ENCODE measurements around the gene DCXR.

GRCh38 chr17:82051776-82052637 is 14.5 kb upstream of the DCXR start, which contains the start of the genes GPS1 and RFNG:
- TF ChIP-seq POLR2A (IDR thresholded peaks at IDR 0.05; ENCODE audit: low read depth, low read length) = no peak
- TF ChIP-seq CTCF (conservative IDR thresholded peaks at IDR 0.05; ENCODE audit: low read depth, low read length) = no peak
- TF ChIP-seq CHD1 (IDR thresholded peaks at IDR 0.05; ENCODE audit: low read depth, low read length) = no peak
- no peak for TF ChIP-seq CEBPB (IDR thresholded peaks at IDR 0.05; ENCODE audit: low read depth, low read length)
- no peak for TF ChIP-seq RFX5 (IDR thresholded peaks at IDR 0.05; ENCODE audit: low read depth, low read length)
- peak; percentile 76 for TF ChIP-seq MXI1 (IDR thresholded peaks at IDR 0.05; ENCODE audit: borderline replicate concordance, low read depth, low read length)
- no peak for TF ChIP-seq ELK1 (IDR thresholded peaks at IDR 0.05; ENCODE audit: borderline replicate concordance, low read depth, low read length)
- no peak for TF ChIP-seq RCOR1 (IDR thresholded peaks at IDR 0.05; ENCODE audit: insufficient replicate concordance, low read length)
- TF ChIP-seq FOS (IDR thresholded peaks at IDR 0.05; ENCODE audit: low read depth, low read length) = no peak

Data from IMR-90 (cell line).